ENCODE measurements around the gene GPR156.
"Not testable (repeated sequence)": the region's sequence is repeated elsewhere in the genome, so short reads cannot be mapped to it uniquely, and the experiment has no call there.

The GPR156 gene

DNA sequence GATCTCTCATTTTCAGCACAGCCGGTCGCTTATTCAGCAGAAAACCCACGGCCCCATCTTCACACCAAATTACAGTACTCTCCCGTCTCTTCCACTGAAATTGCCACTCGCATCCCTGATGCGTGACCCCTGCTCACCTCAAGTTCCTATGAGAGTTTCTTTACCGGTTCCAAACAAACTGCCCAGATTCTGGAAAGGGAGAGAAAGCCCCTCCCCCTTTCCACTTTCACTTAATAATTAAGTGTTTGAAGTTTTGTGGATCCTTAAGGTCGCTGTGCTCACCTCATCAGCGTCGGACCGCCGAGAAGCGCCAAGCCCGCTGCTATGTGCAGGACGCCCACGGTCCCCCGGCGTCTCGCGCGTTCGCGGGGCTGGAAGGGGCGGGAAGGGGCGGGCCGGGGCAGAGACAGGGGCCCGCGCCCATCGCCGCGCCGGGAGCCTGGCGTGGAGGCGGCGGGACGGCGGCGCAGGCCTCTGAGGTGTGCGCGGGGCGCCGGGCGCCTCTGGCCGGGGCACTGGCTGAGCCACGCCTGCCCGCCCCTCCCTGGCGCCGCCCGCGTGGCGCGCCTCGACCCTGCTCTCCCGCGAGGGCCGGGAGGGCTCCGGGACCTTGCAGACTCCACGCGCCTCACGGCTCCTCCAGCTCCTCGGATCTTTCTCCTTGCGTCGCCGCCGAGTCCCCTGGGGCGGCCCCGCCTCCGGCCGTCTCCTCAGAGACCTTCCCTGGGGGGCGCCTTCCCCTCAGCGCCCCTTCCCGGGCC is at the start of gene GPR156:
Gene GPR156 (minus strand): TSS at position 476 of the 761 bp plus-strand sequence. CDS start 41,124 bp downstream, outside the sequence.
- peak; percentile 11 for DNase-seq (ENCODE audit: low spot score)

DNA sequence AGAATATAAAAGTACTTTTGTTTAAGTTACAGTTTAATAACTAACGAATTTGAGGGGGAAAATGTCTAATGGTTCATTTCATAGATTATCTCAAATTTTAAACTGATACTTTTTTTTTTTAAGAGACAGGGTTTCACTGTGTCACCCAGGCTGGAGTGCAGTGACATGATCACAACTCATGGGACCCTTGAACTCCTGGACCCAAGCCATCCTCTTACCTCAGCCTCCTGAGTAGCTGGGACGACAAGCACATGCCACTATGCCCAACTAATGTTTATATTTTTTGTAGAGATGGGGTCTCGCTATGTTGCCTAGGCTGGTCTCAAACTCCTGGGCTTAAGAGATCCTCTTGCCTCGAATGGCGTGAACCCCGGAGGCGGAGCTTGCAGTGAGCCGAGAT is 47.6 kb upstream of the GPR156 start:
- DNase-seq (ENCODE audit: low spot score), result no peak

DNA sequence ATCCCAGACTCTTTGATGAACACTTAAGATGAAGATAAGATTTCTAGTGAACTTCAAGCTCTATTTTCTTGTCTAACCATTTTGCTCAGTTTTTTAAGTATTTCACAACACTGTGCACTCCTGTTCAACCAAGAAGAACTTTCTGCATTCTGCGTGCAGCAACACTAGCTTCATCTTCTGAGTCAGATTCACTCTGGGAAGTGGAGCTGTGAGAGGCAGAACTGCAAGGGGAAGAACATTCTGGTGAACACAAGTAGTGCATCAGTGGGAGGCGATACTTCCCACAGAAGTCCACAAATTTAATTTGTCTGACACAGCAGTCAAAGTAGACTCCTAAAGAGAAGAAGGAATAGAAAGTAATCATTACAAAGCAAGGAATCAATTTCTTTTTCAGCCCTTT is 46.1 kb upstream of the GPR156 start:
- DNase-seq (ENCODE audit: low spot score), result no peak

DNA sequence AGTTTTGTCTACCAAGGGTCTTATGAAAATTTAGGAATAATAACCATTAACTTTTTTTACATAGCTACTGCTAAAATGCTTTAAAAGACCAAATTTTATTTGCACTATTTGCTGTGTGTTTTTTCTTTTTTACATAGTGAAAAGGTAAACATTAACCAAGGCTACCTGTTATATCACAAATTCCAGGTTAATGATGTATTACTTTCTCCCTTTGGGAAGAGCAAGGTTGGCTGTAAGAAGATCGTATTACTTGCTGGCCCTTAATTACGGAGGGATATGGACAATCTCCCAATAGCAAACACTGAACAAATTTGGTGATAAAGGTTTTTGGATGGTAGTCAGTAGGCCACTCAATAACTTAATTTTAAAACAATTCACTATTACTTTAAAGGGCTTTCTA is 41.8 kb upstream of the GPR156 start:
- no peak for DNase-seq (ENCODE audit: low spot score)

DNA sequence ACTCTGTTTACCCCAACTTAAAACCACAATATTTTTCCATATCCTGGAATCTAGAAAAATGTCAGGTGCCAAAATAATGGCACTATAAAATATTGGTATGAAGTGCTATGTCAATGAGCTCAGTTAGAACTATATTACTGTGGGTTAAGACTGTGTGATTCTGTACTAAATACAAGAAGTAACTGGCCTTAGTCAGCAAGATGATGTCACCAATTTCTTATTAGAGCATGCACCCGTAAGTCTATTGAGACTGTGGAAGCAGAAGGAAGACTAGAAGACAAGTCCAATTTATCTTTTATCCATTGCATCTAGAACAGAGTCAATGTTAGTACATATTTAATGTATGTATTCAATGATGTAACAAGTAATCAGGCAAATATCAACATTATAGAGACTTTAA is 39.2 kb upstream of the GPR156 start:
- no peak for DNase-seq (ENCODE audit: low spot score)

DNA sequence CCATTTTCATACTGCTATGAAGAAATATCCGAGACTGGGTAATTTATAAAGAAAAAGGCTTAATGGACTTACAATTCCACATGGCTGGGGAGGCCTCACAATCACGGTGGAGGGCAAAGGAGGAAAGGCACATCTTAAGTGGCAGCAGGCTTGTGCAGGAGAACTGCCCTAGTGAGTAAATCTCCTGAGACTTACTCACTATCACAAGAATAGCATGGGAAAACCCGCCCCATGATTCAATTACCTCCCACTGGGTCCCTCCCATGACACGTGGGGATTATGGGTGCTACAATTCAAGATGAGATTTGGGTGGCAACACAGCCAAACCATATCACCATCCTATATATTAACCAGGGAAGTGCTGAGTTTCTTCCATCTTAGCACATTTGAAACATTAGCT is 38.7 kb upstream of the GPR156 start:
- DNase-seq (ENCODE audit: low spot score), result not testable (repeated sequence)

DNA sequence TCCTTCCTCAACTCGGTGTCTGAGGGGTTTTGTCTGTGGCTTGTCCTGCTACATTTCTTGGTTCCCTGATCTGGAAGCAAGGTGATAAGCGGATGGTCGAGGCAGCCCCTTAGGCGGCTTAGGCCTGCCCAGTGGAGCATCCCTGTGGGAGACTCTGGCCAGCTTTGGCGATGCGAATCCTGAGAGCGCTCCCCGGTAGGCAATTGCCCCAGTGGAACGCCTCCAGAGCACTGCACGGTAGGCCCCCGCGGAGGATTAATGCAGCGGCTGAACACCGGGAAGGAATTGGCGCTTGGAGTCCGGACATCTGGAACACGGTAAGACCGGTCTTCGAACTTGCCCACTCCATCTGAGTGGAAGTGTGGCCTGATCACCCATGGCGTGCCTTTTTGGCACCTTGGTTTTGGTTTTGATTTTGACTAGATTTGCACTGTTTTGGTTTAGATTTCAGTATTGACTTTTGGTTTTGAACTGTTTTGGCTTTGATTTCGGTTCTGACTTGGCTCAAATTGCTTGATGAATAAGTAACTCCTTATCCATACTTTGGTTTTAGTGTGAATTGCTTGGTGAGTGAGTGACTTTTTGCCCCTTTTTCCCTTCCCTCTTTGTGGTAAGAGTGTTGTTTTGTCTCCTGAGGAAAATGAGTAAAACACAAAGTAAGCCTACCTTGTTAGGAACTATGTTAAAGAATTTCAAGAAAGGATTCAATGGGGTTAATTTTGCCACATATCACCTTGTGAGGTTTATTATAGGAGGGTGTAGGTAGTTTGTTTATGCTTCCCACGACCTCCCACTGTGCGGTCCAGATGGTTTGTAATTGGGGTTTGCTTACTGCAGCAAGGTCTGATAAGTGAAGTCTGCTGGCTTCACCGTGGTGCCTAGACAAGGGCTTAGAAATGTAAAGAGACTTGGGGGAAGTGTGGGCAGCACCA is 27.1 kb upstream of the GPR156 start:
- no peak for DNase-seq (ENCODE audit: low spot score)

DNA sequence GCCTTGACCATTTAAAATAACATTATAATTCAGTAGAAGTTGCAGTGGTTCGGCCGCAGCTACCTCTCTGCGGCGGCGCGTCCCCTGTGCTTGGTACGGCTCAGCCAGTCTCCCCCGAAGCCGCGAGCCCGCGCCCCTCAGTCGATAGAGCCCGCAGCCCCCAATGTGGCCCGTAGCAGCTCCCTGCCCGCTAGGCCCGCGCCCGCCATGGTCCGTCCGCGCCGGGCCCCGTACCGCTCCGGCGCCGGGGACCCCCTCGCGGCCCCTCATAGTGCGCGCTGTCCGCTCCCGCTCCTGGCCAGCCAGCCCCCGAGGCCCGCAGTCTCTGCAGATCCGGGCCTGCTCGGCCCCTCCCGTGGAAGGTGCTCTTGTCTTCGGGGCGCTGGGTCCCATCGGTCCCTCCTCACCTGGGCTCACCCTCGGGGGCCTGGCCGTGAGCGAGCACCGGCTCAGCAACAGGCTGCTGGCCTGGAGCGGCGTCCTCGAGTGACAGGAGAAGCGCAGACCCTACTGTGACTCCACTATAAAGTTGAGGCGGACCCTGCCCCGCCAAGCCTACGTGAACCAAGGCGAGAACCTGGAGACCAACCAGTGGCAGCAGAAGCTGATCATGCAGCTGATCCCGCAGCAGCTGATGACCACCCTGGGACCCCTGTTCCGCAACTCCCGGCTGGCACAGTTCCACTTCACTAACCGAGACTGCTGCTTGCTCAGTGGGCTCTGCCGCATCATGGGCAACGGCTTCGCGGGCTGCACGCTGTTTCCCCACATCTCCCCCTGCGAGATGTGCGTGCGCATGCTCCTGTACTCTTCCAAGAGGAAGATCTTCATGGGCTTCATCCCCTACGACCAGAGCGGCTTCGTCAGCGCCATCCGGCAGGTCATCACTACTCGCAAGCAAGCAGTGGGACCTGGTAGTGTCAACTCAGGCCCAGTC is 21.8 kb upstream of the GPR156 start:
- DNase-seq (ENCODE audit: low spot score), result no peak

DNA sequence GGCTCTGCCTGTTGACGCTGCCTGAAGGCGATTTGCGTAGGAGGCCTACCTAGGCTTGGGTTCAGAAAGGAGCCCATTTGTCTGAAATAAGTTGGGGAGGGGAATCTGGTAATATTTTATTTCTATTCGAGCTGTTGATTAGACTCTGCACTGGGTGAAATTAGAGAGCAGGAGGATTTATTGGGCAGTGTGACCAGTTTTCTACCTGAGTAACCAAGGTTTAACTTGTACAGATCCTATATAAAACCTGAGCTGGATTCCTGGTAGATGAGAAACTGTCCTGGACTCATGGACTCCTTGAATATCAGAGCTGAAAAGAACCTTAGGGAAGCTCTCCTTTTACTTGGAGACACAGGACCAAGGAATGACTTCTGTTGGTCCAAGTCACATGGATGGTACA is 19.6 kb upstream of the GPR156 start:
- DNase-seq (ENCODE audit: low spot score), result no peak

DNA sequence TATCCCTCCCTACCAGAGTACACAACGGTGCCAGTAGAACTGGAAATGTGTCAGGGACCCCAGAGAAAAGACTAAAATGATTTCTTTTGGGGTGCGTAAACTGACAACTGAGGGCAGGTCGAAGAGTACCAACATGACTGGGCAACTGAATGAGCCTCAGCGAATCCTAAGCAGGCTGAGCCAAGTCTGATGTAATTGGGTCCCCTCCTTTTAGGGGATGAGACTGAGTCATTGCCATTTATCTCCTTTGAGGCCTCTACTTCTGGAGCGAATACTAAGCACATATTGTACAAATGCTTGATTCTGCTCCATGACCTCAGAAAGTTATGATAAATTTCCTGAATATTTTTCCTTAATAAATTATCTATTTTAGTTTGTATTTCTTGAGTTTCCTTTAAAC is 17.3 kb upstream of the GPR156 start:
- DNase-seq (ENCODE audit: low spot score), result no peak

DNA sequence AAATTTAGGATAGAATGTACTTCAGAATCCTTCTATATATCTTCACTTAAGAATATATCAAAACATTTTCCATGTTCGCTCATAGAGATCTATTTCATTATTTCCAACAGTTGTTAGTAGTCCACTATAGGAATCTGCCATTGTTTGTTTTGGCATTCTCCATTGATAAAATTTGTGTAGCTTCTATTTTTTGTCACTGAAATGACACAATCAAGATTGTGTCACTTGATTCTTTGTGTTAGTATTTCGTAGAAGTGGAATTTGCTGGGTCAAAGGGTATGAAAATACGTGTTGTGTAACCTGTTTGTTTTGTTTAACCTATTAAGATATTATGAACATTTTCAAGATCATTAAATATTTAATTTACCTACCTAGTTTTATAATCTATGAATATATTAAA is 15.9 kb upstream of the GPR156 start:
- DNase-seq (ENCODE audit: low spot score), result no peak

DNA sequence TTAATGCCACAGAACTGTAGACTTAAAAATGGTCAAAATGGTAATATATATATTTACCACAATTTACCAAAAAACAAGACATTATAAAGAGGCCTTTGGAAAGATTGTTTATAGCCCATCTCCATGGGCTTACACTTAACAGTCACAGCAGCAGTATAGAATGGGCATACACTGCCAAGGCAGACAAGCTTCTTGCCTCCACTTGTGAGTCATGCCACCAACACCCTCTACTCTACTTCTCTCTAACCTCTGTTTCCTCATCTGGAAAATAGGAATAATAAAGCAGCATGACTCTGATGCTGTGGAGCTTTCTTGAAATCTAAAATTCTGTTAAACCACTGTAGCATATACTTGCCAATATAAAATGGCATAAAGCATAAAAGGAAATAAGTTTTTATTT is 14.4 kb upstream of the GPR156 start:
- no peak for DNase-seq (ENCODE audit: low spot score)

DNA sequence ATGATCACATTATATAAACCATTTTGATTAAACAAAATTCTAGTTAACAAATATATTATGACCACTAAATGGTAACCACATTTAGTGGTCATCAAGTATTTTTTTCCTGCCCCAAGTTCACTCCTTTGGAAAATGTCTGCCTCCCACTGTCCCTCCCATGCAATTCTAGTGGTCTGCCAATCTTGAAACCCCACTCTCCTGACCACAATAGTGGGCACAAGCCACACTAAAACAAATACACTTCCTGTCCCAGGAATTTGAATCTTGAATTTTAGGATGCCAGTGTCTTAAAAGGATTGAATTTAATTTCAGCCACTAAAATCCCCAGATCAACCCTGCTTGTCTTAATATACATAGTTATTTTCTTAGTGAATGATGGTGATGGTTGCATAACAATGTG is 14.0 kb upstream of the GPR156 start:
- no peak for DNase-seq (ENCODE audit: low spot score)

DNA sequence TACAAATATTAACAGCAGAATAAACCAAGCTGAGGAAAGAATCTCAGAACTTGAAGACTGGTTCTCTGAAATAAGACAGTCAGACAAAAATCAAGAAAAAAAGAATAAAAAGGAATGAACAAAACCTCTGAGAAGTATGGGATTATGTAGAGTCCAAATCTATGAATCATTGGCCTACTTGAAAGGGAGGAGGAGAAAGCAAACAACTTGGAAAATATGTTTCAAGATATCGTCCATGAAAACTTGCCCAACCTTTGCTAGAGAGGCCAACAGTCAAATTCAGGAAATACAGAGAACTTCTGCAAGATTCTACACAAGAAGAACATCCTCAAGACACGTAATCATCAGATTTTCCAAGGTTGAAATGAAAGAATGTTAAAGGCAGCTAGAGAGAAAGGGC is 6.5 kb upstream of the GPR156 start:
- DNase-seq (ENCODE audit: low spot score), result not testable (repeated sequence)

DNA sequence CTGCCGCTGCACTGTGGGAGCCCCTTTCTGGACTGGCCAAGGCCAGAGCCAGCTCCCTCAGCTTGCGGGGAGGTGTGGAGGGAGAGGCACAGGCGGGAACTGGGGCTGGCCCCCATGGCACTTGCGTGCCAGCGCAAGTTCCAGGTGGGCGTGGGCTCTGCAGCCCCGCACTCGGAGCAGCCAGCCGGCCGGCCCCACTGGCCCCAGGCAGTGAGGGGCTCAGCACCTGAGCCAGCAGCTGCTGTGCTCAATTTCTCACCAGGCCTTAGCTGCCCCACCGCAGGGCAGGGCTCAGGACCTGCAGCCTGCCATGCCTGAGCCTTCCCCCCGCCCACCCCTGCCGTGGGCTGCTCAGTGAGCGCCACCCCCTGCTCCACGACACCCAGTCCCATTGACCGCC is 4.6 kb upstream of the GPR156 start:
- DNase-seq (ENCODE audit: low spot score), result no peak

DNA sequence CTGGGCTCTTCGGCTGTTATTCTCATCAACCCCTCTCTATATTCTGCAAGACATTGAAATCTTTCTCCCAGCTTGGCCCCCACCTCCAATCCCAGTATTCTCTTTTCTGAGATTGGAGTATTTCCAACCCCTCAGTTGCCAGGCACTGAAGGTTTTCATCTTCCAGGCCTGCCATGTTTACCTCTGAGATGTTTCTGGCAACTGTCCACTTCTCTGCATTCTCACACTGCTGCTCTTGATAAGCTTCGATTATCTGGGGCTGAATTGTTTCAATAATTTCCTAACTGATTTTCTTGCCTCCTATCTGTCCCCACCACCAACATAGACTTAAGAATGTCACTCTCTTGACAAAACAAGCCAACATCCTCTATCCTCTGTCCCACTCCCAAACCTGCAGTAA is 1.4 kb upstream of the GPR156 start:
- DNase-seq (ENCODE audit: low spot score), result no peak

DNA sequence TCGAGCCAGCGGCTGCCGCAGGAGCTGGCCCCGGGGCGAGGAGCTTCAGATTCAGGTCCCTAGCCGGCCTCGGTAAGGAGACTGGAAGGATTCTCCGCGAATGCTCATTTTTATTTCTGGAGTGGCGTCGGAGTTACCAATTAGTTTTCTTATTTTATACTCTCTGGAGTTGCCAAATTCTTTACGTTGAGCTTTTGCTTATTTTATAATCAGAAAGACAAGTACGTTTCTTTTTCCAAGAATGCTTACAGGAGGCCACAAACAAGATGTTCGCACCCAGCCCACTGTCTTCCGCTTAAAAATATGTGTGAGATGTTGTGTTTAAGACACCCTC is 453 bp upstream of the GPR156 start:
- DNase-seq (ENCODE audit: low spot score), result no peak

DNA sequence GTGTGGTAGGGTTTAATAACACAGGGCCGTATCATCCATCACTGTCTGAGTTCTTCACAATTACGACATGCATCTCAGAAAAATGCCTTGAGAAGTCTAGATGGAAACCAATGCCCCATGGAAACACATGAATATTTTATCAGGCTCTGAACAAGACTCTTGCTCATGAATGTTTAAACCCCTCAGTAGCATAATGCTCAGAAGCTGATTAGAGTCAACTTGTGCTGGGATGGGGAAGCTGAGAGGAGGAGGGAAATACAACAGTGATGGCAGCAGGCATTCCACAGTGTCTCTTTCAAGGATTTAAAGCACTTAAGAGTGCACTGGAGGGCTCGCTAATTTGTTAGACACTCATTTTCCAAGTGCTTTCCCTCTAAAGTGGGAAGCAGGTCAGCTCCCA is 3.8 kb downstream of the GPR156 start:
- DNase-seq (ENCODE audit: low spot score), result no peak

DNA sequence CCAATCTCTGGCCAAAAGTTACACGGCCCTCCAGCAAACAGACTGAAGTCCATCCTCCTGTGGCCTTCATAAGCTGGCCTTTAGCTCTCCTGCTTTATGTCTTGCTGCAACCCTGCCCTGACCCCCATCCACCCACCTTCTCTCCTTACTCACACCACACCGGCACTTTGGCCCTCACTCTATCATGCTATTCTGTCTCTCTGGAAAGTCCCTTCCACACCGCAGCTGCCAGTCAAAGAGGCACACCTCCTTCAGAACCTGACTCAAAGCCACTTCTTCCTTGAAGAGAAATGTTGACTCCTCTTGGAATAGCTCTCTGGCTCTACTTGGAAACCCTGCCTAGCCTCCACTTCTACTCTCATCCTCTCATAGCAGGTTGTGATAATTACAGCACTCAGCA is 4.5 kb downstream of the GPR156 start:
- no peak for DNase-seq (ENCODE audit: low spot score)

DNA sequence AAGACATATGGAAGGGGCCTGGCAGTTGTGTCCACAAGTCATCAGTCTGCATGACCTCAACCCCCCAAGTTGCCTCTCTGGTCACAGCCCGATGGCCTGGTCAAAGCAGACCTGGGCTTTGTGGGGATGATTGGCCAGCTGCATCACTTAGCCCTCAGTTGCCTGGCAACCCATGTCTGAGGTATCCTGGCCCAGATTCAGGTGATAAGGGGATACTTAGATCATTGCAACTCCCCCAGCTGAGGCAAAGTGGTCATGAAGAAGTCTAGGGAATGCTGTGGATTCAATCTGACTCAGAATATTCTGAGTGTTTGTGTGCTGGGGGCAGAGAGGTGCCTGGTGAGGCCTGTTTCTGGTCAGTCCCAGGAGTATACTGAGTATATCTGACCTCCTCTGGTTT is 5.0 kb downstream of the GPR156 start:
- no peak for DNase-seq (ENCODE audit: low spot score)

DNA sequence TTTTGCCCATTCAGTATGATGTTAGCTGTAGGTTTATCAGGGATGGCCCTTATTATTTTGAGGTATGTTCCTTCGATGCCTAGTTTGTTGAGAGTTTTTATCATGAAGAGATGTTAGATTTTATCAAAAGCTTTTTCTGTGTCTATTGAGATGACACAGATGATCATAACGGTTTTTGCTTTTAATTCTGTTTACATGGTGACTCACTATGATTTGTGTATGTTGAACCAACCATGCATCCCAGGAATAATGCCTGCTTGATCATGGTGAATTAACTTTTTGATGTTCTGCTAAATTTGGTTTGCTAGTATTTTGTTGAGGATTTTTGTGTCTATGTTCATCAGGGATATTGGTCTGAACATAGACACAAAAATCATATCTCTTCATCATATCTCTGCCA is 8.3 kb downstream of the GPR156 start:
- no peak for DNase-seq (ENCODE audit: low spot score)

DNA sequence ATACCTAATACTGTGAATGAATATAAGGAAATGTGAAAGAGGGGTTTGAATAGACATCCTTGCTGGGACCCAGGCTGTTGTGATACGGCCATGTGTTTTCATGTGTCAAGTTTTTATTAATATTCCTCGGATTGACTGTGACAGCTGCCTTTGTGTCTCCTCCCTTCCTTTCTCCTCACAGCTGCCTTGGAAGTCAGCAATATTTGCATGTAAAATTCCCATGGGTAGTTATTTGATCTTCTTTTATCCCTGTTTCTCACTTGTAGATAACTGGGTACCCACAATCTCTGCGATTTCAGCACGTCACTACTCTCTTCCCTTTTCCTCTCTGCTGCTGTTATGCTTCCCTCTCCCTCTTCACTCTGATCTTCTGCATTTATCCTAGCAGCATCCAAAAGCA is 9.4 kb downstream of the GPR156 start:
- no peak for DNase-seq (ENCODE audit: low spot score)

All from germinal center (tissue), 1 donor.